Testis (tissue), 3 donors: ENCODE data around the gene CRISPLD2. TPM values are rescaled to one million over a fixed set of nuclear protein-coding genes. Genes with fewer than 3 reads are reported as not detected.

ENCODE experiments used
- DNase-seq: peaks from one replicate; pipeline ENCODE4 v3.0.0-alpha.2; 2019
- H3K27ac ChIP-seq, 2 donors: fragments of 200-600 bp; sonication (generic); one replicate each; pipeline ENCODE4 v1.5.1; 2019
- H3K27me3 ChIP-seq: fragments of 200-600 bp; sonication (generic); one replicate; pipeline ENCODE4 v1.5.1; 2019
- H3K36me3 ChIP-seq: fragments of 200-600 bp; sonication (generic); one replicate; pipeline ENCODE4 v1.5.1; 2017; ENCODE audit warnings: low read depth; ENCODE audit errors: missing control alignments
- H3K4me1 ChIP-seq: fragments of 200-600 bp; sonication (generic); one replicate; pipeline ENCODE4 v1.5.1; 2019
- H3K4me3 ChIP-seq, 2 donors: fragments of 200-600 bp; sonication (generic); one replicate each; pipeline ENCODE4 v1.5.1; 2017 to 2019
- H3K9me3 ChIP-seq: fragments of 200-600 bp; sonication (generic); one replicate; pipeline ENCODE4 v1.5.1; 2017
- CTCF ChIP-seq, 3 experiments: fragments of 450-650 bp in 2 of 3; fragments of 200-600 bp in 1 of 3; sonication (generic) in 1 of 3; IDR thresholded peaks; one replicate each; pipeline ENCODE4 v1.5.1; 2016 to 2019; ENCODE audit warnings: antibody characterized with exemption in 3 of 3, mild to moderate bottlenecking in 2 of 3, moderate library complexity in 1 of 3
- POLR2A ChIP-seq: fragments of 450-650 bp; IDR thresholded peaks from one replicate; pipeline ENCODE4 v1.6.1; 2017; ENCODE audit warnings: antibody characterized with exemption, mild to moderate bottlenecking, moderate library complexity
- WGBS, 2 donors: methylation state at CpG; one replicate each; pipeline ENCODE4 v1.1.5; 2018; 5-methylcytosine and 5-hydroxymethylcytosine counted together
- intact Hi-C: fragments of 100-400 bp; cut with DNase I; formaldehyde crosslinking; loops from one replicate; pipeline ENCODE4 v1.15.1; 2023; ENCODE audit warnings: low total_unique reads
- polyA plus RNA-seq: library from polyadenylated mRNA; stranded (reverse); fragments of 350-450 nt; fragmentation: Illumina TruSeq; extraction: RNeasy Lipid Tissue Mini Kit (QIAGEN cat#74804); gene quantifications from one replicate; pipeline ENCODE4 v1.2.3, GENCODE V29; 2014; ENCODE audit warnings: low read depth, low replicate concordance; ENCODE audit not compliant: insufficient read depth
- total RNA-seq, 2 donors: library from RNA; depleted of rRNA; stranded (reverse); fragments of >200 nt; gene quantifications; one replicate each; pipeline ENCODE4 v1.2.3, GENCODE V29; 2016

CRISPLD2 gene
- total and polyA plus RNA-seq, 3 donors from 2014 or later, result 47.7 to 59.6 (median 48.8) TPM

DNA sequence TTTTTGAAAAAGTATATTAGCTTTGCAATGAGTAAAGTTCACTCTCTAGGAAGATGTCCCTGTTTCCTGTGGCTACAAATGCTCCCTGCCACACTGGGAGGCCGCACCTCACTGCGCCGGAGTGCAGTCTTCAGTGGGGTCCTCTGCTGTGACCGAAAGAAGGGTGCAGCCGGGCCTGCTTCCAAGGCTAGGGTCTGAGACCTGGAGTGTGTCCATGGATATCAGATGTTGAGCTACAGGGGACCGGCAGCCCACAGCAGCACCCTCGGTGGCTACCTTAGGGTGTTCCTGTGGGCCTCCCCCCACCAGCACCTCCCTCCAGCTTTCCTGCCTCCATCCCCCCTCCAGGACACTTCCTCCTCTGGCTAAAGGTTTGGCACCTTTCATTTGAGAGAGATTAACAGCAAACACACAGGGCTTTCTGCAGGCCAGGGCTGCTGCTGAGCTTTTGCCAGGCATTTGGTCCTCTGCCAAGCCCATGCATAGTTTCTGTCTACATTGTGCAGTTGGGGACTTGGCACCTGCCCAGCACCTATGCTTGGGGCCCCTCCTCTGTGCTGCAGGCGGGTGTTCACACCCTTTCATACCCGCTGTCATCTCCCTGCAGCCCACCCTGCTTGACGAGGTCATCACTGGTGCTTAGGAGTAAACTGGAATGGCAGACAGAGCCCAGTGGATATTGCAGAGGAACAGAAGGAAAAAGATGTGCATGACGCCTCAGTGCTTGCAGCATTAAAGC lies 33.8 kb upstream of the CRISPLD2 start:
- TF ChIP-seq CTCF (IDR thresholded peaks at IDR 0.05) (no peak), POLR2A (no peak)
- Histone ChIP-seq H3K27ac (no peak overlapping the region), H3K4me1 (peaks cover 4% of the 10 kb centered on the region), H3K4me3 (no peak overlapping the region), H3K27me3 (no peaks in the 10 kb centered on the region), H3K9me3 (no peaks in the 10 kb centered on the region), H3K36me3 (no peaks in the 10 kb centered on the region)
- no peak for DNase-seq
- intact Hi-C loops, result no loop called here
- 54 to 66% methylated on average over 8 to 11 of the region's 11 CpGs for WGBS, 2 donors

- Histone ChIP-seq H3K36me3 (no peaks in the 10 kb centered on the region), H3K9me3 (no peaks in the 10 kb centered on the region), H3K27me3 (no peaks in the 10 kb centered on the region), H3K4me3 (no peak overlapping the region), H3K4me1 (peaks cover 4% of the 10 kb centered on the region), H3K27ac (no peak overlapping the region)
- DNase-seq, result no peak
- intact Hi-C loops, result no loop called here
- TF ChIP-seq POLR2A, result no peak
- no peak for TF ChIP-seq CTCF (IDR thresholded peaks at IDR 0.05)
- WGBS, 2 donors, result 85 to 90% methylated on average over 7 to 12 of the region's 13 CpGs
Observed at GRCh38 chr16:84786605-84787262, 33.1 kb upstream of the CRISPLD2 start.

- H3K4me1 ChIP-seq, result peaks cover 4% of the 10 kb centered on the region
- no peaks in the 10 kb centered on the region for H3K36me3 ChIP-seq
- no peaks in the 10 kb centered on the region for H3K9me3 ChIP-seq
- intact Hi-C loops, result no loop called here
- H3K27ac ChIP-seq, result no peak overlapping the region
- no peaks in the 10 kb centered on the region for H3K27me3 ChIP-seq
- H3K4me3 ChIP-seq, result no peak overlapping the region
- TF ChIP-seq CTCF (IDR thresholded peaks at IDR 0.05), result no peak
- TF ChIP-seq POLR2A, result no peak
- DNase-seq, result no peak
- 61 to 73% methylated on average over 5 of the region's 5 CpGs for WGBS, 2 donors
Observed at GRCh38 chr16:84787263-84787622, 32.5 kb upstream of the CRISPLD2 start.

DNA sequence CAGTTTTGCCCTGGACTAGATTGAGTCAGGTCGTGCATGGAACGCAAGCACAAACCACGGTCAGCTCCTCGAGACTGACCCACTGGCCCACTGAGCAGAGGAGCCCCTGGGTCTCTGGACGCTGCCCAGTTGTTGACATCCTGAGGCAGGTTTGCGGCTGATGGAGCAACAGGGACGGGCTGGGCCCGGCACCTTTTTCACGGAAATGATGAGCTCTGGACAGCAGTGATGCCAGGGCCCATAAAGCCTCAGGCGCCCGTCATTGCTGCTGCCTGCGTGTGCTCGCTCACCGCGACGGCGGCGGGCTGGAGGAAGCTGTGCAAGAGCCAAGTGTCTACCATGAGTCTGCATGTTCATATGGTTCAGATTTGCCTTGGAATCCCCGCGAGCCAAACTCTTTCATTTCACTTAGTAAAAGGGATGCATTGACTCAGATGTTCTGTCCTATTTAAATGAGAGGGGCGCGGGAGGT lies 30.8 kb upstream of the CRISPLD2 start:
- Histone ChIP-seq H3K4me3 (no peak overlapping the region), H3K4me1 (peaks cover 4% of the 10 kb centered on the region), H3K27ac (no peak overlapping the region), H3K36me3 (no peaks in the 10 kb centered on the region), H3K27me3 (no peaks in the 10 kb centered on the region), H3K9me3 (no peaks in the 10 kb centered on the region)
- WGBS, 2 donors, result 95% methylated on average over 16 to 22 of the region's 22 CpGs
- intact Hi-C loops, result no loop called here
- no peak for TF ChIP-seq POLR2A
- TF ChIP-seq CTCF (IDR thresholded peaks at IDR 0.05), result no peak
- DNase-seq, result no peak
